Panc1 (cell line): ENCODE data around the gene POU2AF3. TPM values are rescaled to one million over a fixed set of nuclear protein-coding genes. Genes with fewer than 3 reads are reported as not detected.

Source experiments
- ATAC-seq: fragments of 200-7000 bp; cut with Tn5 transposase; 2 replicates; pipeline ENCODE4 v1.9.1; 2020; ENCODE audit warnings: mild to moderate bottlenecking, moderate library complexity
- BruUV-seq: library from RNA; stranded (reverse); fragments of 400-500 nt; replicated peaks from 2 replicates; lab custom pipeline; 2021; lab: Mats Ljungman, UMichigan
- CTCF ChIA-PET: fragments of 300-600 bp; sonication (Branson Sonifier 250); formaldehyde crosslinking; loops from one replicate; lab custom pipeline; 2022; ENCODE audit warnings: antibody characterized with exemption; lab: Charles Lee
- POLR2A ChIA-PET: fragments of 300-600 bp; sonication (Branson Sonifier 250); formaldehyde crosslinking; loops from one replicate; lab custom pipeline; 2022; ENCODE audit warnings: antibody characterized with exemption; lab: Charles Lee
- DNase-seq: peaks from one replicate; pipeline ENCODE4 v3.0.0-alpha.2; 2010; ENCODE audit warnings: low read depth, low spot score
- H3K27ac ChIP-seq: 2 replicates; pipeline ENCODE4 v1.5.1; 2011; ENCODE audit warnings: mild to moderate bottlenecking, low read length, inconsistent platforms
- H3K27me3 ChIP-seq: fragments of 200-500 bp; sonication (Bioruptor generic); 2 replicates; pipeline ENCODE4 v1.6.0; 2014; ENCODE audit warnings: low read length, inconsistent platforms; ENCODE audit not compliant: control insufficient read depth, insufficient read depth
- H3K36me3 ChIP-seq: fragments of 200-500 bp; sonication (Bioruptor generic); 2 replicates; pipeline ENCODE4 v1.5.1; 2014; ENCODE audit warnings: inconsistent platforms, mild to moderate bottlenecking, low read length, moderate library complexity; ENCODE audit not compliant: control insufficient read depth, insufficient read depth
- H3K4me1 ChIP-seq: 2 replicates; pipeline ENCODE4 v1.5.1; 2011; ENCODE audit warnings: inconsistent platforms, mild to moderate bottlenecking, low read length, moderate library complexity; ENCODE audit not compliant: control insufficient read depth, insufficient read depth
- H3K4me3 ChIP-seq, 2 experiments: 2 replicates each; pipeline ENCODE4 v1.5.1; 2011 to 2012; ENCODE audit warnings: low read depth in 2 of 2, low read length in 2 of 2, mild to moderate bottlenecking in 2 of 2, inconsistent platforms in 1 of 2, moderate library complexity in 1 of 2
- H3K9me3 ChIP-seq: fragments of 200-500 bp; sonication (Bioruptor generic); 2 replicates; pipeline ENCODE4 v1.5.1; 2014; ENCODE audit warnings: low read depth, mild to moderate bottlenecking, inconsistent platforms, low read length, moderate library complexity; ENCODE audit not compliant: control insufficient read depth, insufficient read depth
- CTCF ChIP-seq: fragments of 450-650 bp; IDR thresholded peaks from 2 replicates; pipeline ENCODE4 v1.5.1; 2017; ENCODE audit warnings: mild to moderate bottlenecking
- POLR2AphosphoS5 ChIP-seq: IDR thresholded peaks from 2 replicates; pipeline ENCODE4 v1.6.1; 2012; ENCODE audit warnings: mild to moderate bottlenecking, low read depth, low read length, moderate library complexity
- REST ChIP-seq, 2 experiments: IDR thresholded peaks; 2 replicates each; pipeline ENCODE4 v1.6.1; 2011 to 2012; ENCODE audit warnings: low read depth in 2 of 2, control low read depth in 1 of 2, low read length in 1 of 2, mild to moderate bottlenecking in 1 of 2, moderate library complexity in 1 of 2; ENCODE audit not compliant: insufficient read depth in 1 of 2
- SIN3A ChIP-seq: IDR thresholded peaks from 2 replicates; pipeline ENCODE4 v1.6.1; 2012; ENCODE audit warnings: low read depth, mild to moderate bottlenecking, low read length, moderate library complexity, borderline replicate concordance; ENCODE audit not compliant: insufficient read depth
- TCF7L2 ChIP-seq: IDR thresholded peaks from 2 replicates; pipeline ENCODE4 v1.6.1; 2011; ENCODE audit warnings: mild to moderate bottlenecking, low read depth, low read length, inconsistent platforms
- in situ Hi-C: cut with HindIII; loops from 2 replicates; pipeline ENCODE4 v1.10.0; 2016; ENCODE audit warnings: low sequenced_read_pairs, low pct_unique_long_range_greater_than_20kb
- intact Hi-C: fragments of 100-400 bp; cut with micrococcal nuclease; formaldehyde crosslinking; loops from one replicate; pipeline ENCODE4 v1.10.0; 2022; ENCODE audit not compliant: unreplicated experiment
- total RNA-seq: library from RNA; stranded (reverse); gene quantifications from one replicate; pipeline ENCODE4 v1.2.1, GENCODE V29; 2021; ENCODE audit not compliant: unreplicated experiment

POU2AF3 gene
- total RNA-seq, 1 experiment from 2014 or later: 0.64 TPM

- peaks cover 1% of the 10 kb centered on the region; the same call in 1 of the 2 replicates for H3K27me3 ChIP-seq
- ChIA-PET POLR2A (no interaction called here), CTCF (no interaction called here)
- in situ Hi-C loops: no loop called here
- no TSS peak for BruUV-seq
- ATAC-seq: no peak
- no peaks in the 10 kb centered on the region for H3K9me3 ChIP-seq
- no peak for DNase-seq
- TF ChIP-seq REST (IDR thresholded peaks at IDR 0.05; ENCODE audit: insufficient read depth in 1 of 2, low read depth in 2 of 2, low read length in 1 of 2) (no peak), SIN3A (no peak), POLR2AphosphoS5 (no peak), TCF7L2 (no peak), CTCF (no peak)
- no peaks in the 10 kb centered on the region for H3K36me3 ChIP-seq
- H3K4me1 ChIP-seq: no peaks in the 10 kb centered on the region
- no peak overlapping the region for H3K27ac ChIP-seq
- H3K4me3 ChIP-seq: no peak overlapping the region
- intact Hi-C loops: no loop called here
These were observed 48.8 kb downstream of the POU2AF3 start for GRCh38 chr11:111347002-111347722.

DNA sequence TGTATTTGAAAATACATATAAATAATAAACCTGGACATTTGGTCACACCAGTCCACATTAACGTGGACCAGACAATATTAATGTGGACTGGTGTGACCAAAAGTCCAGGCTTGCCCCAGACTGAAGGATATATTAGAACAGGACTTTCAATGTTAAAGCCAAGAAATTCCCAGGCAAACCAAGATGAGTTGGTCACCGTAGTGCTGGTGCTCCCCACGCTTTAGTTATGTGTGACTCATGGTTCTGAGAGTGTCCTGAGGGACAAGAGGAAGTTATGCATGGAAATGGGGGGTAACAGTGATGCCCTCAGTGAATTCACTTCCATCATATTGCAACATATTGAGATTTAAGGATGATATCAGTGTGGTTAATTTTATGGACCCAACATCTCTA lies 49.4 kb downstream of the POU2AF3 start:
- TF ChIP-seq TCF7L2 (no peak), SIN3A (no peak), REST (IDR thresholded peaks at IDR 0.05; ENCODE audit: insufficient read depth in 1 of 2, low read depth in 2 of 2, low read length in 1 of 2) (no peak), CTCF (no peak), POLR2AphosphoS5 (no peak)
- DNase-seq (no peak), ATAC-seq (no peak)
- POLR2A ChIA-PET: no interaction called here
- intact Hi-C loops: no loop called here
- Histone ChIP-seq H3K36me3 (no peaks in the 10 kb centered on the region), H3K4me1 (no peaks in the 10 kb centered on the region), H3K27me3 (peaks cover 3% of the 10 kb centered on the region; the same call in 1 of the 2 replicates), H3K4me3 (no peak overlapping the region), H3K27ac (no peak overlapping the region), H3K9me3 (no peaks in the 10 kb centered on the region)
- in situ Hi-C loops: no loop called here
- BruUV-seq: no TSS peak
- CTCF ChIA-PET: no interaction called here
